GM12878 (cell line): ENCODE results near the gene NAA10. TPM values are rescaled to one million over a fixed set of nuclear protein-coding genes. Genes with fewer than 3 reads are reported as not detected.

Source experiments
- ATAC-seq: fragments of 200-7000 bp; cut with Tn5 transposase; 3 replicates; pipeline ENCODE4 v1.9.1; 2020; ENCODE audit warnings: mild to moderate bottlenecking, moderate library complexity
- BruUV-seq: library from RNA; stranded (reverse); fragments of 400-500 nt; replicated peaks from 2 replicates; lab custom pipeline; 2021; lab: Mats Ljungman, UMichigan
- CTCF ChIA-PET: fragments of 300-600 bp; sonication (Branson Sonifier 250); formaldehyde crosslinking; extraction: SDS; loops from one replicate; lab custom pipeline; 2021; ENCODE audit warnings: inconsistent platforms; lab: Yijun Ruan, JAX
- POLR2A ChIA-PET: fragments of 350-600 bp; formaldehyde crosslinking; extraction: SDS; loops from one replicate; lab custom pipeline; 2021; ENCODE audit warnings: inconsistent platforms; lab: Charles Lee
- RAD21 ChIA-PET: fragments of 300-600 bp; sonication (Branson Sonifier 250); formaldehyde crosslinking; loops from one replicate; lab custom pipeline; 2023; ENCODE audit warnings: antibody characterized with exemption; ENCODE audit not compliant: unreplicated experiment; lab: Charles Lee
- SMC1A ChIA-PET: fragments of 300-600 bp; sonication (Branson Sonifier 250); formaldehyde crosslinking; loops from one replicate; lab custom pipeline; 2023; ENCODE audit not compliant: unreplicated experiment, uncharacterized antibody; lab: Charles Lee
- DNase-seq: peaks from one replicate; pipeline ENCODE4 v3.0.0-alpha.2; 2011; ENCODE audit warnings: low read depth, low spot score
- FAIRE-seq: peaks from 3 replicates; lab custom pipeline; 2011; peaks lifted over from hg19 to GRCh38; lab: Jason Lieb, UNC
- H2AFZ ChIP-seq: 2 replicates; pipeline ENCODE4 v1.6.0; 2011; ENCODE audit warnings: low read depth, low read length, control low read depth; ENCODE audit not compliant: control insufficient read depth
- H3K27ac ChIP-seq: 2 replicates; pipeline ENCODE4 v1.5.1; 2011; ENCODE audit warnings: control low read depth; ENCODE audit not compliant: control insufficient read depth, insufficient read depth
- H3K27me3 ChIP-seq, 2 experiments: replicated peaks in 1 of 2; 2 replicates each; pipeline versions ENCODE4 v1.6.0 to v1.6.1; 2011; ENCODE audit warnings: low read length in 1 of 2; ENCODE audit not compliant: control insufficient read depth in 2 of 2, insufficient read depth in 2 of 2
- H3K36me3 ChIP-seq, 2 experiments: 2 replicates each; pipeline ENCODE4 v1.5.1; 2011; ENCODE audit warnings: low read length in 1 of 2; ENCODE audit not compliant: control insufficient read depth in 2 of 2, insufficient read depth in 2 of 2
- H3K4me1 ChIP-seq: 2 replicates; pipeline ENCODE4 v1.6.1; 2011; ENCODE audit warnings: mild to moderate bottlenecking, low read length, moderate library complexity, mixed read lengths; ENCODE audit not compliant: control insufficient read depth, insufficient read depth
- H3K4me2 ChIP-seq: 2 replicates; pipeline ENCODE4 v1.6.0; 2011; ENCODE audit warnings: control low read depth; ENCODE audit not compliant: control insufficient read depth, insufficient read depth
- H3K4me3 ChIP-seq: fragments of 200-600 bp; sonication (generic); 2 replicates; pipeline ENCODE4 v1.5.1; 2016
- H3K79me2 ChIP-seq: 2 replicates; pipeline ENCODE4 v1.6.0; 2011; ENCODE audit warnings: low read length; ENCODE audit not compliant: control insufficient read depth, insufficient read depth
- H3K9ac ChIP-seq: 2 replicates; pipeline ENCODE4 v1.8.0; 2011; ENCODE audit warnings: low read length, control low read depth, mixed read lengths; ENCODE audit not compliant: control insufficient read depth, insufficient read depth
- H3K9me3 ChIP-seq: replicated peaks from 3 replicates; pipeline ENCODE4 v1.5.1; 2011; ENCODE audit warnings: mild to moderate bottlenecking, low read length; ENCODE audit not compliant: control insufficient read depth, insufficient read depth
- H4K20me1 ChIP-seq: 2 replicates; pipeline ENCODE4 v1.6.0; 2011; ENCODE audit not compliant: control insufficient read depth, insufficient read depth
- ESRRA ChIP-seq: IDR thresholded peaks from 2 replicates; pipeline ENCODE4 v1.6.1; 2012; ENCODE audit warnings: mild to moderate bottlenecking, low read length, improper control_type of control experiment
- MLLT1 ChIP-seq: fragments of 450-650 bp; IDR thresholded peaks from 2 replicates; pipeline ENCODE4 v1.6.1; 2016; ENCODE audit warnings: mild to moderate bottlenecking
- NR2C1 ChIP-seq: fragments of 450-650 bp; IDR thresholded peaks from 2 replicates; pipeline ENCODE4 v1.6.1; 2017; ENCODE audit warnings: antibody characterized with exemption, mild to moderate bottlenecking, moderate library complexity
- RAD51 ChIP-seq: fragments of 450-650 bp; IDR thresholded peaks from 2 replicates; pipeline ENCODE4 v1.6.1; 2016; ENCODE audit warnings: moderate library complexity, mild to moderate bottlenecking, inconsistent platforms
- TAF1 ChIP-seq: IDR thresholded peaks from 2 replicates; pipeline ENCODE4 v1.6.1; 2011; ENCODE audit warnings: mild to moderate bottlenecking, low read depth, low read length, borderline replicate concordance
- ZNF207 ChIP-seq: fragments of 450-650 bp; IDR thresholded peaks from 2 replicates; pipeline ENCODE4 v1.6.1; 2014; ENCODE audit warnings: antibody characterized with exemption, mild to moderate bottlenecking, borderline replicate concordance
- ZNF217 ChIP-seq: fragments of 450-650 bp; IDR thresholded peaks from 2 replicates; pipeline ENCODE4 v1.6.1; 2017; ENCODE audit warnings: antibody characterized with exemption, mild to moderate bottlenecking
- WGBS: methylation state at CpG from one replicate; pipeline ENCODE4 v1.1.6; 2016; ENCODE audit warnings: low lambda C conversion rate; ENCODE audit not compliant: insufficient replicate concordance, insufficient coverage; ENCODE audit errors: missing lambda C conversion rate; 5-methylcytosine and 5-hydroxymethylcytosine counted together
- in situ Hi-C: fragments of 300-500 bp; cut with MboI; formaldehyde crosslinking; loops from 9 replicates; pipeline ENCODE4 v1.14.3; 2018; ENCODE audit warnings: mixed read lengths
- intact Hi-C: fragments of 100-400 bp; cut with micrococcal nuclease; formaldehyde crosslinking; loops from one replicate; pipeline ENCODE4 v1.14.2; 2022; ENCODE audit not compliant: unreplicated experiment
- polyA plus RNA-seq, 11 experiments: library from polyadenylated mRNA; depleted of rRNA in 4 of 11; unstranded in 6 of 11; stranded (reverse) in 5 of 11; fragments of >200 nt; fragmentation: Nextera tagmentation in 4 of 11; fragmentation: Illumina TruSeq in 1 of 11; extraction: Ambion mirVana in 4 of 11; extraction: Trizol in 1 of 11; gene quantifications; 1 replicate in 1 of 11; 2 replicates in 10 of 11; pipeline versions ENCODE4 v1.2.1 to v1.2.3, GENCODE V29; 2011 to 2016; ENCODE audit warnings: inconsistent platforms in 2 of 11, missing spikeins in 2 of 11, low read depth in 1 of 11
- total RNA-seq, 4 experiments: library from RNA; depleted of rRNA in 3 of 4; stranded (reverse); fragments of >200 nt in 3 of 4; fragmentation: Illumina TruSeq in 1 of 4; extraction: Trizol in 1 of 4; gene quantifications; 2 replicates each; pipeline versions ENCODE4 v1.2.1 to v1.2.3, GENCODE V29; 2013 to 2021

The NAA10 gene
- total and polyA plus RNA-seq, 10 of the 15 experiments (the other 5 are each of a cell fraction or from before 2014, with no cell fraction given) = 7.9 to 212 (median 98.9) TPM

- BruUV-seq = no TSS peak
- no peaks in the 10 kb centered on the region for H4K20me1 ChIP-seq
- no peaks in the 10 kb centered on the region for H3K9me3 ChIP-seq
- ChIA-PET CTCF (interaction anchor here (0.9 kb wide), 1 partner anchor 10 kb away, joined by 4 read pairs; no protein-coding TSS in a partner anchor), POLR2A (no interaction called here), SMC1A (interaction anchor here (0.6 kb wide), 1 partner anchor 18 kb away, joined by 4 read pairs; no protein-coding TSS in a partner anchor), RAD21 (interaction anchor here (0.7 kb wide), 1 partner anchor 126 kb away, joined by 3 read pairs; no protein-coding TSS in a partner anchor)
- WGBS = 83% methylated on average over 15 of the region's 17 CpGs
- no peak overlapping the region for H3K27ac ChIP-seq
- no peak for TF ChIP-seq ZNF217
- TF ChIP-seq RAD51 = no peak
- TF ChIP-seq ZNF207 = no peak
- TF ChIP-seq MLLT1 = no peak
- FAIRE-seq = no peak
- ATAC-seq = no peak
- in situ Hi-C loops = no loop called here
- H3K79me2 ChIP-seq = no peaks in the 10 kb centered on the region
- no peak for DNase-seq
- intact Hi-C loops = no loop called here
- H3K4me2 ChIP-seq = no peak overlapping the region
- H3K36me3 ChIP-seq = no peaks in the 10 kb centered on the region; a peak in 2 of 4 replicates
- no peak overlapping the region for H2AFZ ChIP-seq
- no peak overlapping the region for H3K9ac ChIP-seq
- H3K4me3 ChIP-seq = no peak overlapping the region
- no peaks in the 10 kb centered on the region for H3K4me1 ChIP-seq
- no peaks in the 10 kb centered on the region for H3K27me3 ChIP-seq
Measured at GRCh38 chrX:153913211-153913610, 21.6 kb downstream of the NAA10 start.

- intact Hi-C loops = no loop called here
- SMC1A ChIA-PET = no interaction called here
Measured at GRCh38 chrX:153911798-153912197, 23.0 kb downstream of the NAA10 start.

More at GRCh38 chrX:153911798-153912197, 23.0 kb downstream of the NAA10 start:
- BruUV-seq = no TSS peak
- POLR2A ChIA-PET = interaction anchor here (0.6 to 1.3 kb wide), 3 partner anchors 14 to 74 kb away, joined by 3 to 4 read pairs (median 4); no protein-coding TSS in a partner anchor
- Histone ChIP-seq H3K4me2 (no peak overlapping the region), H3K27ac (no peak overlapping the region), H3K4me1 (no peaks in the 10 kb centered on the region), H2AFZ (no peak overlapping the region), H3K79me2 (no peaks in the 10 kb centered on the region), H3K9me3 (no peaks in the 10 kb centered on the region), H3K36me3 (no peaks in the 10 kb centered on the region; a peak in 2 of 4 replicates), H3K27me3 (no peaks in the 10 kb centered on the region), H3K9ac (no peak overlapping the region), H3K4me3 (no peak overlapping the region), H4K20me1 (no peaks in the 10 kb centered on the region)
- in situ Hi-C loops = no loop called here
- FAIRE-seq (no peak), ATAC-seq (no peak), DNase-seq (no peak)
- RAD21 ChIA-PET = interaction anchor here (0.7 kb wide), 1 partner anchor 952 kb away, joined by 4 read pairs; no protein-coding TSS in a partner anchor
- CTCF ChIA-PET = interaction anchor here (0.6 to 2.3 kb wide), 3 partner anchors 11 to 146 kb away, joined by 3 to 10 read pairs (median 7); no protein-coding TSS in a partner anchor
- WGBS = 53% methylated on average over 5 of the region's 6 CpGs
- TF ChIP-seq NR2C1 (no peak), TAF1 (no peak), ESRRA (no peak)
